GM19023 (cell line): ENCODE data around the gene PTTG1IP.

ENCODE experiments used
- ATAC-seq: cut with Tn5 transposase; IDR thresholded peaks from one replicate; pipeline ENCODE4 v1.9.1; 2021; ENCODE audit warnings: mild to moderate bottlenecking, moderate library complexity; ENCODE audit not compliant: unreplicated experiment

Gene PTTG1IP

GRCh38 chr21:44803651-44804050, 69.8 kb downstream of the PTTG1IP start:
- ATAC-seq: no peak

- no peak for ATAC-seq
Measured at GRCh38 chr21:44802396-44803153, 70.9 kb downstream of the PTTG1IP start.

GRCh38 chr21:44801468-44802395, 71.8 kb downstream of the PTTG1IP start, which contains the start of gene UBE2G2:
Gene UBE2G2 (minus strand): TSS chr21:44801820. CDS start chr21:44801748, 72 bp downstream.
- peak; percentile 91 for ATAC-seq

GRCh38 chr21:44800971-44801467, 72.5 kb downstream of the PTTG1IP start:
- no peak for ATAC-seq

GRCh38 chr21:44800103-44800502, 73.4 kb downstream of the PTTG1IP start:
- ATAC-seq: no peak

GRCh38 chr21:44799646-44800045, 73.8 kb downstream of the PTTG1IP start:
- ATAC-seq: no peak
